Measurements from ENCODE around the gene IFT172.
"Not testable (repeated sequence)": the region's sequence is repeated elsewhere in the genome, so short reads cannot be mapped to it uniquely, and the experiment has no call there.

DNA sequence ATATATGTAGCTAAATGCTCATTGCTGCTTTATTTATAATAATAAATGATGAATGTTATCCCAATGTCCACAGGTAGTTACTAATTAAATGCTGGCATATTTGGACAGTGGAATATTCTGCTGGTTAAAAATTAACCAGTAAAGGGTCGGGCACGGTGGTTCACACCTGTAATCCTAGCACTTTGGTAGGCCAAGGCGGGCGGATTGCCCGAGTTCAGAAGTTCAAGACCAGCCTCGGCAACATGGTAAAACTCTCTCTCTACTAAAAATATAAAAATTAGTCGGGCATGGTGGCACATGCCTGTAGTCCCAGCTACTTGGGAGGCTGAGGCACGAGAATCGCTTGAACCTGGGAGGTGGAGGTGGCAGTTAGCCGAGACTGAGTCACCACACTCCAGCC lies 64.5 kb downstream of the IFT172 start:
- TF ChIP-seq, protein P1, sequence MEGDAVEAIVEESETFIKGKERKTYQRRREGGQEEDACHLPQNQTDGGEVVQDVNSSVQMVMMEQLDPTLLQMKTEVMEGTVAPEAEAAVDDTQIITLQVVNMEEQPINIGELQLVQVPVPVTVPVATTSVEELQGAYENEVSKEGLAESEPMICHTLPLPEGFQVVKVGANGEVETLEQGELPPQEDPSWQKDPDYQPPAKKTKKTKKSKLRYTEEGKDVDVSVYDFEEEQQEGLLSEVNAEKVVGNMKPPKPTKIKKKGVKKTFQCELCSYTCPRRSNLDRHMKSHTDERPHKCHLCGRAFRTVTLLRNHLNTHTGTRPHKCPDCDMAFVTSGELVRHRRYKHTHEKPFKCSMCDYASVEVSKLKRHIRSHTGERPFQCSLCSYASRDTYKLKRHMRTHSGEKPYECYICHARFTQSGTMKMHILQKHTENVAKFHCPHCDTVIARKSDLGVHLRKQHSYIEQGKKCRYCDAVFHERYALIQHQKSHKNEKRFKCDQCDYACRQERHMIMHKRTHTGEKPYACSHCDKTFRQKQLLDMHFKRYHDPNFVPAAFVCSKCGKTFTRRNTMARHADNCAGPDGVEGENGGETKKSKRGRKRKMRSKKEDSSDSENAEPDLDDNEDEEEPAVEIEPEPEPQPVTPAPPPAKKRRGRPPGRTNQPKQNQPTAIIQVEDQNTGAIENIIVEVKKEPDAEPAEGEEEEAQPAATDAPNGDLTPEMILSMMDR (IDR thresholded peaks at IDR 0.05; ENCODE audit: borderline replicate concordance, extremely low read depth, low read length, poor library complexity, severe bottlenecking), result not testable (repeated sequence)
- not testable (repeated sequence) for TF ChIP-seq EZH2 (IDR thresholded peaks at IDR 0.05; ENCODE audit: borderline replicate concordance, low read depth, low read length, severe bottlenecking)

Data from DND-41 (cell line).